Type B pancreatic cell (in vitro differentiated cells): Measurements from ENCODE around the gene COX7B. TPM values are rescaled to one million over a fixed set of nuclear protein-coding genes. Genes with fewer than 3 reads are reported as not detected.
"Not testable (repeated sequence)": the region's sequence is repeated elsewhere in the genome, so short reads cannot be mapped to it uniquely, and the experiment has no call there.

Experiments
- DNase-seq: peaks from one replicate; pipeline ENCODE4 v3.0.0; 2021; ENCODE audit warnings: mixed read lengths; ENCODE audit not compliant: unreplicated experiment; ENCODE audit errors: extremely low spot score
- H3K27ac Mint-ChIP-seq: 2 replicates; pipeline ENCODE4 v1.8.0; 2021; ENCODE audit warnings: mild to moderate bottlenecking, mixed read lengths
- H3K27me3 Mint-ChIP-seq: 2 replicates; pipeline ENCODE4 v1.8.0; 2021; ENCODE audit warnings: mixed read lengths
- H3K36me3 Mint-ChIP-seq: 2 replicates; pipeline ENCODE4 v1.8.0; 2021; ENCODE audit warnings: mixed read lengths
- H3K4me1 Mint-ChIP-seq: one replicate; pipeline ENCODE4 v1.8.0; 2021; ENCODE audit warnings: mixed read lengths; ENCODE audit not compliant: unreplicated experiment
- H3K4me3 Mint-ChIP-seq: 2 replicates; pipeline ENCODE4 v1.8.0; 2021; ENCODE audit warnings: mild to moderate bottlenecking, mixed read lengths
- H3K9me3 Mint-ChIP-seq: 2 replicates; pipeline ENCODE4 v1.8.0; 2021; ENCODE audit warnings: mixed read lengths
- long read RNA-seq: library from polyadenylated mRNA; unstranded; transcript quantifications from one replicate; pipeline ENCODE4 v2.0.0, GENCODE V29; 2020
- total RNA-seq: library from RNA; stranded (reverse); gene quantifications from 2 replicates; pipeline ENCODE4 v1.2.1, GENCODE V29; 2021; ENCODE audit warnings: low replicate concordance
- TF ChIP-seq, protein P1 (sequence below): fragments of 200-600 bp; sonication (generic); conservative IDR thresholded peaks from 2 replicates; pipeline ENCODE4 v1.5.0; 2021; ENCODE audit warnings: antibody characterized with exemption, mild to moderate bottlenecking

The COX7B gene, protein sequence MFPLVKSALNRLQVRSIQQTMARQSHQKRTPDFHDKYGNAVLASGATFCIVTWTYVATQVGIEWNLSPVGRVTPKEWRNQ
- total RNA-seq: 245 and 387 TPM in 2 replicates
- long read RNA-seq, transcript COX7B-203 (3 exons, 2,471 nt): major isoform, 98 of 101 reads
- long read RNA-seq, partial matches to known transcripts: 0 of 101 reads
- long read RNA-seq, other reads (novel, unspliced or antisense): 3 of 101 reads

DNA sequence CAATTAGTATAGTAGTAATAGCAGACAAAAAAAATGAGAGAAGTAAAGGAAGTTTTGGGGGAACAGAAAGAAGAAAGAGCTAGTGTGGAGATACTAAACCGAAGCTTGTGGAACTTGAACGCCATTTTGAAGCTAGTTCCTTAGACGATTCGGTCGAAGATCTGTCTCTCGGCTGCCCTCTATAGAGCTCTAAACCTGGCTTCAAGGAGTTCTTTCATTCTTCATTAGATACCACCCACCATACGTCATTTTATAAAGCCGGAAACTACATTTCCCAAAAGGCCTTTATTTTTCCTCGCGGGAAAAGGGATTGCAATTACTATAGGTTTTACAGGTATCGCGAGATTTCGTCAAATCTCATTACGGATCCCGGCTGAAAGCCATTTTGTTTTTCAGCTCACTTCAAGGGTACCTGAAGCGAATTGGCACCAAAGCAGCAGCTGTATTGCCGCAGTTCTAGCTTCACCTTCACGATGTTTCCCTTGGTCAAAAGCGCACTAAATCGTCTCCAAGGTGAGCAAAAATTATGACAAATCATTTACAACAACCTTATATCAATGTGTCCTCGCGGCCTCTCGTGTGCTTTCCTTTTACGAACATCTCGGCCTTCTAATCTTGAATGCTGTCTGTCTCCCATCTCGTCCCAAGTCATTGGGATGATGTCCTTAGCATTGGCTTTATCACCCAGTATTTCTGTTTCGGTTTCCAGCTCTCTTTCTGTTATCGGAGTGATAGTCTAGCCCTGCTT is at the start of gene COX7B:
Gene COX7B, plus strand, starts transcription at position 388 of the 748 bp plus-strand sequence. Its CDS starts 86 bp downstream, at position 474.
- Mint-ChIP-seq H3K9me3 (no peaks in the 10 kb centered on the region), H3K36me3 (peaks cover 8% of the 10 kb centered on the region), H3K27me3 (no peaks in the 10 kb centered on the region), H3K4me1 (no peaks in the 10 kb centered on the region), H3K4me3 (peak within 1 kb of the TSS; percentile 91), H3K27ac (peak within 1 kb of the TSS; percentile 93)
- TF ChIP-seq, protein P1, sequence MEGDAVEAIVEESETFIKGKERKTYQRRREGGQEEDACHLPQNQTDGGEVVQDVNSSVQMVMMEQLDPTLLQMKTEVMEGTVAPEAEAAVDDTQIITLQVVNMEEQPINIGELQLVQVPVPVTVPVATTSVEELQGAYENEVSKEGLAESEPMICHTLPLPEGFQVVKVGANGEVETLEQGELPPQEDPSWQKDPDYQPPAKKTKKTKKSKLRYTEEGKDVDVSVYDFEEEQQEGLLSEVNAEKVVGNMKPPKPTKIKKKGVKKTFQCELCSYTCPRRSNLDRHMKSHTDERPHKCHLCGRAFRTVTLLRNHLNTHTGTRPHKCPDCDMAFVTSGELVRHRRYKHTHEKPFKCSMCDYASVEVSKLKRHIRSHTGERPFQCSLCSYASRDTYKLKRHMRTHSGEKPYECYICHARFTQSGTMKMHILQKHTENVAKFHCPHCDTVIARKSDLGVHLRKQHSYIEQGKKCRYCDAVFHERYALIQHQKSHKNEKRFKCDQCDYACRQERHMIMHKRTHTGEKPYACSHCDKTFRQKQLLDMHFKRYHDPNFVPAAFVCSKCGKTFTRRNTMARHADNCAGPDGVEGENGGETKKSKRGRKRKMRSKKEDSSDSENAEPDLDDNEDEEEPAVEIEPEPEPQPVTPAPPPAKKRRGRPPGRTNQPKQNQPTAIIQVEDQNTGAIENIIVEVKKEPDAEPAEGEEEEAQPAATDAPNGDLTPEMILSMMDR: peak; percentile 51
- DNase-seq: no peak

DNA sequence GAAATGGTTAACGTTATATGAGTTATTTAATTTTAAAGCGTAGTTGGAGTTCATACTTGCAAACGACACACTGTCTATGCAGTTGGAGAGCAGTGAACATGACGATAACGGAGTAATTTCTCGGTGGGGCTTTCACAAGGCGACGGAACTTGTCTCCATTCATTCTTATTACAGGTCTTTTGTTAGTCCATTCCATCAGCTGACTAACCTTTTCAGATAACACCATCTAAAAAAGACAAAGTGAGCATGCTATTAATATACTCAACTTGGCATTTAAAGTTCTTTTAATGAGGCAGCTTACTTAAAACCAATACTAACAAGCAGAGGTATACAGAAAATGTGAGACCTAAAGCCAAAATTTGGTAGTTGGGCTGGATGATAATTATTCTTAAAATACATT is 23.9 kb upstream of the COX7B start:
- H3K4me3 Mint-ChIP-seq: no peak overlapping the region
- H3K4me1 Mint-ChIP-seq: no peaks in the 10 kb centered on the region
- H3K9me3 Mint-ChIP-seq: no peaks in the 10 kb centered on the region
- H3K27me3 Mint-ChIP-seq: no peaks in the 10 kb centered on the region
- TF ChIP-seq, protein P1: no peak
- peaks cover 13% of the 10 kb centered on the region for H3K36me3 Mint-ChIP-seq
- no peak overlapping the region for H3K27ac Mint-ChIP-seq
- no peak for DNase-seq

DNA sequence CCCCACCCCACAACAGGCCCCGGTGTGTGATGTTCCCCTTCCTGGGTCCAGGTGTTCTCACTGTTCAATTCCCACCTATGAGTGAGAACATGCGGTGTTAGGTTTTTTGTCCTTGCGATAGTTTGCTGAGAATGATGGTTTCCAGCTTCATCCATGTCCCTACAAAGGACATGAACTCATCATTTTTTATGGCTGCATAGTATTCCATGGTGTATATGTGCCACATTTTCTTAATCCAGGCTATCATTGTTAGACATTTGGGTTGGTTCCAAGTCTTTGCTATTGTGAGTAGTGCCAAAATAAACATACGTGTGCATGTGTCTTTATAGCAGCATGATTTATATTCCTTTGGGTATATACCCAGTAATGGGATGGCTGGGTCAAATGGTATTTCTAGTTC is 17.9 kb upstream of the COX7B start:
- not testable (repeated sequence) for H3K27me3 Mint-ChIP-seq, H3K4me3 Mint-ChIP-seq, DNase-seq, H3K36me3 Mint-ChIP-seq, H3K27ac Mint-ChIP-seq, H3K9me3 Mint-ChIP-seq, H3K4me1 Mint-ChIP-seq

DNA sequence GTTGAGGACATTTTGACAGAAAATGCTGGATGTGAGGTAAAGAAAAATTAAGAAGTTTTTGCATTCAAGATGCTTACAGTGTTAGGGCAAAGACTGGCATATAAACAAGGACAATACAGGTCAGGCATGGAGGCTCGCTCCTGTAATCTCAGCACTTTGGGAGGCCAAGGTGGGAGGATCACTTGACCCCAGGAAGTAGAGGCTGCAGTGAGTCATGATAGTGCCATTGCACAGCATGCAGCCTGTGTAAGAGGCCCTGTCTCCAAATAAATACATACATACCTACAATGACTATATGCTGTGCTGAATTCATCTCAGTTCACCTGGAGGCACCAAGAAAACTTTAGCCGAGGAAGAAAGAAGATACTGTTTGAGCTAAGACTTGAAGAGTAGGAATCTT is 6.4 kb upstream of the COX7B start:
- no peak for DNase-seq
- Mint-ChIP-seq H3K27me3 (no peaks in the 10 kb centered on the region), H3K27ac (no peak overlapping the region), H3K36me3 (no peaks in the 10 kb centered on the region), H3K4me3 (peak overlapping the region; percentile 61), H3K9me3 (no peaks in the 10 kb centered on the region), H3K4me1 (no peaks in the 10 kb centered on the region)
- TF ChIP-seq, protein P1: no peak

DNA sequence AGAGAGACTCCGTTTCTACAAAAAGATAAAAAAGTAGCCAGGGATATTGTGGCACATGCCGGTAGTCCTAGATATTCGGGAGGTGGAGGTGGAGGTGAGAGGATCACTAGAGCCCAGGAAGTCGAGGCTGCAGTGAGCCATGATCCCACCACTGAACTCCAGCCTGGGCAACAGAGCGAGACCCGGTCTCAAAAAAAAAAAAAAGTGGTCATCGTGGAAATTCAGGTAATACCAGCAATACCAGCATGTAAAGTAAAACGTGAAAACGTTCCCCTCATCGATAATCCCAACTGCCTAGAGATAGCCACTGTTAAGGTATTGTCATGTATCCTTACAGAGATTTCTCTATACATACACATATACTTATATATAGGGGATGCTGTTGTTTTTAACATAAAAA is 5.6 kb upstream of the COX7B start:
- DNase-seq: no peak
- H3K4me3 Mint-ChIP-seq: peak overlapping the region; percentile 91
- H3K27ac Mint-ChIP-seq: peak overlapping the region; percentile 98
- no peaks in the 10 kb centered on the region for H3K4me1 Mint-ChIP-seq
- TF ChIP-seq, protein P1: no peak
- H3K9me3 Mint-ChIP-seq: no peaks in the 10 kb centered on the region
- no peaks in the 10 kb centered on the region for H3K27me3 Mint-ChIP-seq
- no peaks in the 10 kb centered on the region for H3K36me3 Mint-ChIP-seq
